NCI-H460 (cell line): ENCODE results near the gene MANBA. TPM values are rescaled to one million over a fixed set of nuclear protein-coding genes. Genes with fewer than 3 reads are reported as not detected.

Experiments
- DNase-seq: peaks from one replicate; pipeline ENCODE4 v3.0.0-alpha.2; 2016; ENCODE audit warnings: low read depth; ENCODE audit errors: extremely low read depth
- total RNA-seq: library from RNA; depleted of rRNA; stranded (reverse); fragments of >200 nt; shearing (Covaris generic); gene quantifications from 2 replicates; pipeline ENCODE4 v1.2.3, GENCODE V29; 2014

MANBA gene
- total RNA-seq, 1 experiment from 2014 or later = 13.6 TPM

DNA sequence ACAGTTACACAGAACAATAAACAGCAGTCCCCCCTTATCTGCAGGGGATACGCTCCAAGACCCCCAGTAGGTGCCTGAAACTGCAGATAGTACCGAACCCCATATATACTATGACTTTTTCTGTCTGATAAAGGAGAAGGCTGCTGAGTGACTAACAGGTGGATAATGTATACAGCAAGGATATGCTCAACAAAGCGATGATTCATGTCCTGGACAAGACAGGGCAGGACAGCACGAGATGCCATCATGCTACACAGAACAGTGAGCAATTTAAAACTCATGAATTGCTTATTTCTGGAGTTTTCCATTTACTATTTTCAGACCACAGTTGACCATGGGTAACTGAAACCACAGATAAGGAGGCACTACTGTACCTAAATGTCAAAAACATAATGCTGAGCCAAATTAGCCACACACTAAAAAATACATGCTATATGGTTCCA lies 76.1 kb downstream of the MANBA start:
- DNase-seq = no peak

DNA sequence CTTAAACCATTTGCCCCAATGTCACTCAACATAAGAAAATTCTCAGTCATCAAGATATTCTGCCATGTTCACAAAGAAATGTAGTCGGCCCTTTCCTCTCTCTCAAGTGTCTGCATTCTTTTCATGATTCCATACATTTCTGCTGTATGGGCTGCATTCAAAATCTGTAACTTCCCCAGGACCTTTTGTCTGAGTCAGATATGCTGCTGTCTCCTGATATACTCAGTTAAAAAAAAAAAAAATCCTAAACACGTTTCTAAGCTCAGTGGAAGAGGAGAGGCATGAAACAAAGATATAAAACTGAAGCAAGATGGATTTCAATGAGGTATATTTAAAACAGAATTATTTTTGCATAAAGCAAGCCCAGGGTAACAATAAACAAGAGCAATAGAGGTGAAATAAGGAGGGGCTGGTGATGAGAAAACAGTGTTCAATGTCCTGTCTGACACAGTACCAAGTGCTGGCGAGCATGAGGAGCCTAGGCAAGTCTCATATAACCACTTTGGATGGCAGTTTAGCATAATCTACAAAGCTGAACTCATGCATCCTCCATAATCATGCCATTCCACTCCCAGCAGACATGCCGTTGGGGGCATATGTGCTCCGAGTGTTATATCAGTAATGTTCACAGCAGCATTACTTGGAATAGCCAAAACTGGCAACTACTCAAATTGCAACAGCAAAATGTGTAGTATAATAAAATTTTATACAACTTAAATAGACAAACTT lies 76.7 kb downstream of the MANBA start:
- no peak for DNase-seq

DNA sequence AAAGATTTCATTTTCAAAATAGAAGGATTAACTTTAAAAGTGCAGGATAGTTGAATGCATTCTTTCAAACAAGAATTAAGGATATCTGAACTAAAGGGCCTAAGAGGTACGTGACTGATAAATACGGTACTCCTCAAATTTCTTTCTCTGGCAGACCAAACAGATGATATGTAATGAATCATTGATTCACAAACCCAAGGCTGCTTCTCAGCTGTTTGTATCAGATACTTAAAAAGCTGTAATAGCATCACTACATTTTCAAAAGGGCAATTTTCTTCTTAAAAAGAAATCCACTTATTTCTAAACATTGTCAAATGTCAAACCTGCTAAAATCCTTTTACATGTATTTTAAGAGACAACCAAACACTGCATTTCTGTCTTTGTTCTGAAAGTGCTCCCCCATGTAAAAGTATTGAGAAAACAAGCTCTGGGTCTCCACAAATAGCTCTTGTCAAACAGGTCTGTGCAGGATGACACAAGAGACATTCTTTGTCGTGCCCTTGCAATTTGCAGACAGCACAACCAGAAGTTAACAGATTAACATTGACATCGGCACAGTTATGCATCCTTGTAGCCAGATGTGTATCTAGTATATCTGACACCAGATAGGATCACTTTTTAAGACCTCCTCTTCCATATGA lies 82.0 kb downstream of the MANBA start:
- DNase-seq = no peak

DNA sequence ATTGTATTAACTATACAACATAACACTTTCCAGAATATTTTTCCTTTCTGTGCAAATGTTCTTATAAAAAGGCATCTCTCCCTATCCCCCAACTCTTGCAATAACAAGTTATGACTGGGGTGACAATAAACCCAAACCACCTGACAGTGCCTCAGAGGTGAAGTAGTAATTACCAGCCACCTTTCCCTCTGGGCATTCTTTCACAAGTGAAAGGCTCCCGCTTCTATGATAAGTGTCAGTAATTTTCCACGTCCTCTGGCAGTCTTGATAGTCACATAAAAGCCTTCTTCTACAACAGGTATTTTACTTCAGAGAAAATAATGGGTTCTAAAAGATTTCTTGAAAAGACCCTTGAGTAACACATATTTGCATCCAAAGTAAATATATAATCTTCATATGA lies 82.7 kb downstream of the MANBA start:
- DNase-seq = no peak

DNA sequence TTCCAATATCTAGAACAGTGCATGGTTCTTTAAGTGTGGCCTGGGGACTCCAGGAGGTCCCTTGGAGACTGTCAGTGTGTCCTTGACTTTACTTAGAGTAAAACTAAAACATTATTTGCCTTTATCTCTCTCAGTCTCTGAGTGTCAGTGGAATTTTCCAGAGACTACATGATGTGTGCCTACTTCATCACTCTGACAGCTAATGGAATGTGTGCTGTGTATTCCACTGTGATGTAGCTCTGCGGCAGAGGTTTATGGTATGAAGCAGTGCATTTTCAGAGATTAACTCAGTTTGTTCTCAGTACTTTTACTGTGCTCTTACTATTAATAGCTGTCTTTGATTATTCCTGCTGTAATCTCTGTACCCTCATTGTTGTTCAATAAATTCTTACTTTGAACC lies 85.6 kb downstream of the MANBA start:
- no peak for DNase-seq

DNA sequence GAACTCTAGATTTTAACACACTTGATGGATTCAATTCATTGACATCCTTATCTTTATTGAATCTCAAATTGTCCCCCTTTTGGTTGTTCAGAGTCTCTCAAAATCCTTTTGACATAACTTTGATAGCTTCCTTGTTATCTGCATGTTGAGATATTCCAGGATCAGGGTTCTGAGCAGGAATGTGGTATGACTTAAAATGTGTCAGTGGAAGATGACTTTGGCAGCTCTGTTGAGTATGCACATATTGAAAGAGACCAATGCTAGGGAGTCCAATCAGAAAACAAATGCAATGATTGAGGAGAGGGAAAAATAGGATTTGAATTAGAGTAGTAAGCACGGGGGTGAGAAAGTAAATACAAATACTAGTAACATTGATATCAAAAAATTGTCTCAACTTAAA lies 93.8 kb downstream of the MANBA start:
- no peak for DNase-seq

DNA sequence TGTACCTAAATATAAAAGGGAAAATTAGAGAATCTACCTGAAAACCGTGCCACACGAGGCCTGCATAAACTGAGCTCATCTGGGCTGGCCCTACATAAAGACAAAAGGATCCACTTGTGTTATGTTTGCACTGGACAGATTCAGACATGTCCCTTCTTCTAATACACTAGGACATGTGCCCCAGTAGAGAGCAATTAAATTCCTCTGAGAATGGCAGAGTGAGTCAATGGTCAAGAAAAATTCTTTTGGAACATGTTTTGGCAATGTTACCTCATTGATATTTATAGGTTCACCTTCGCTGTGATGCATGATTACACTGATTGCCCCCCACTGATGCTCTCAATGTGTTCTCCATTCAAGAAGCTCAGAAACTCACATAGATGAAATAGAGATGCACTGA lies 95.2 kb downstream of the MANBA start:
- DNase-seq = no peak

DNA sequence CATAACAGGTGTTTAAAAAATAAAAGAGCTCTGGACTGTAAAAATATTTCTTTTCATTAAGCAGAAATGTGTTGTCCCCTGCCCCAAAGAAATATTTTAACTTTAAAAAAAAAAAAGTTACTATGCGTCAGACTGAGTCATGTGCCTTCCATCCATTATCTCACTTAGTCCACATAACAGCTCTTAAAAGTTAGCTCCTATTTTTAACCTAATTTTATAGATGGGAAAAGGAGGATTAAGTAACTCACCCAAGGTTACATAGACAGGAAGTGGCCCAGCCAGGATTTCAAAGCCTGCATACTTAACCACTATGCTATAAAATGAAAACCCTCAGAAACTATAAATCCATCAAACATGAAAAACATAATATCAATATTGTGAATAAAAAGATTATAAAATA lies 97.7 kb downstream of the MANBA start:
- no peak for DNase-seq

DNA sequence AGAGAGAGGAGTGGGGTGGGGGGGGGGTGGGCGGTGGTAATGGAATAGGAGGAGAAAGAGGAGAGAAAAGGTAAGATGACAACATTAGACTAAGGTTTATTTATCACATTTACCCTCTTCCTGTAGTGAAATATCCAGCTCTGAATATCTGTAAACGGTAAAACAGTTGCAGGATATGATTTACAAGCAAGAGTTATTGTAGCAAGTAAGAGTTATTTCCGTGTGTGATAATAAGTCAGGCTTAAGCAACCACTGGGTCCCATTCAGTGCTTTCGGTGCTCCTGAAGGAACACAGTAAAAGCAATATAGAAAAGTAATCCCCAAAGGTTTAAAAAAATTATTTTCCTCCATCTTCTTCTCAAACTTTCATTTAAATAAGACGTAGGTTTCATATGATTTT lies 103.6 kb downstream of the MANBA start:
- DNase-seq = no peak

DNA sequence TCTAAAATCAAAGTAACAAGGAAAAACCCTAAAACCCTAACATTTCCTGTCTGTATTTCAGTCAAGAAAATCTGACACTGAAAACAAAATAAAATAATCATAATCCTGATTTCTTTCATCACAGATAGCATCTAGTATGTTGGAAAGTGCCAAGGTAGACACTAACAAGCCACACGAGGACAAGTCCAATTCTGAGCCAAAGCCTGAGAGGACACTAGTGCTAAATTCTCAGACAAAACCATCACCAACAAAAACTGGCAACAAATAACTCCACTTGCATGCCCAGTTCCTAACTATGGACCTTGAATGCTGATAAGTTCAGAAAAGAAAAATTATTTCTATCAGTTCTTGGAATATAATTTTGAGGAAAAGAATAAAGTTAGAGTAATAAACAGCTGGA lies 113.7 kb downstream of the MANBA start:
- DNase-seq = no peak

DNA sequence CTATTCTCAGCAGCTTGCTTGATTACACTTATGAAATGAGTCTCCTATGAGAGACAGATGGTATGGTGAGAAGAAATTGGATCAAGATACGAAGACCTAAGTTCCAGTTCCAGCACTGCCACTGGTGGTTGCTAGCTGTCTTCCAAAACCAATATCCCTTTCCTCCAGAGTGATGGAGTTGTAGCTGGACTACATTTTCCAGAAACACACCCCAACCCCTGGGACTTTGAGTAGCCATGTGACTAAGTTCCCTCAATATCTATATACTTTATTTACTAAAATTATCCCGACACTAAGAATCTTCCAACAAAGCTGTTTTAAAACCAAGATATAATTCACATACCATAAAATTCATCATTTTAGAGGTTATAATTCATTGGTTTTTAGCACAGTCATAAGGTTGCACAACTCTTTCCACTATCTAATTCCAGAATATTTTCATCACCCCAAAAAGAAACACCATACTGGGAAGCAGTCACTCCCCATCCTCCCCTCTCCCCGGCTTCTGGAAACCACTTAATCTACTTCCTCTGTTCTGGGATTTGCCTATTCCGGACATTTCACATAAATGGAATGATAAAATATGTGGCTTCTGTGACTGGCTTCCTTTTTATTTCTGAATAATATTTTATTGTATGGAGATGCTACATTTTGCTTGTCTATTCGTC lies 118.0 kb downstream of the MANBA start:
- no peak for DNase-seq

DNA sequence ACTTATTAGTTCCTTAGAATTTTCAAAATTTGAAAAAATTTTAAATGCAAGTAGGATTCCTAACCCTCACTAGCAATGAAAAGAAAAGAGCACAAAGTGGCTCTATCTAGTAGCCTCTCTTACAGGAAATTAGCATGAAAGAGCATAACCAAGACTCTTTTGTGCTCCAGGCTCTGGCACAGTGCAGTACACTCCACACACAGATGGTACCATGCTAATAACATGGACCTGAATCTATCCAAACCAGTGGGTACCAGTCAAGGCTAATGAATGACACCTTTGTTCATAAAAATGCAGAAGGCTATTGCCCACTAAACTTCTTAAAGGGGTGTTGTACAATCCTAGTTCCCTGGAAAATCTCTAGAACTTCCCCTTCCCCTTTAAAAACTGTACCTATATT lies 119.0 kb downstream of the MANBA start:
- no peak for DNase-seq

DNA sequence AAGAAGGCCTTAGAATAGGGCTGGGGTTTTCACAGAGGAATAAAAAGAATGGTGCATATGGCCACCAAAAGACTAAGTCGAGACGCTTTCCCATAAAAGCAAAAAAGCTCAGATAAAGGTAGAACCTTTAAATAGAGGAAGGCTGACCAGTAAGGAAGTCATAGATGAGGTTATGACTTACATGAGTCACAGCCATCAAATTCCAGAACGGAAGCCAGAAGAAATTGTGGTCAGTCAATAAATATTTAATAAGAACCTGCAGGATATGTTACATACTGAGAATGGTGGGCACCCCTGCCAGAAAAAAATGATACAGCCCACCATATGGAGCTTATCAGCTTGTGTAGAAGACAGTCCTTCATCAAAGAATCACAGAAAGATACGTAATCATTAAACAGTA lies 120.1 kb downstream of the MANBA start:
- DNase-seq = no peak

DNA sequence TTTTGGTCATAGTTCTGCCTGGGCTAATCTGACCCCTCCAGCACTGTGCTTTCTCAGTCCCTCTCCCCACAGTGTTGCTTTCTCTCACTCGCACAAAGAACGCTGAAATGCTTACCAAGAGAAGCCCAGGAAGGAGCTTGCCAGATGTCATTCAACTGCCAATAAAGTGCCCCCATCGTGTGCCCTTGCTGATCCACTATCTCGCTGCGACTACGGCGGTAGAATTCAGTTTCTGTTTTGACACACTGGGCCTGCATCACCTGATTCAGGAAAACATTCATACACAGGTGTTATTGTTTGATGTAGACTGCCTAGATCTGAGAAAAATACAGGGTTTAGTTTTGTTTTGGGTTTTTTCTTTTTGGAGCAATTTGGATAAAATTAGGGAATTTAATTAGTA lies 121.2 kb downstream of the MANBA start:
- DNase-seq = no peak

DNA sequence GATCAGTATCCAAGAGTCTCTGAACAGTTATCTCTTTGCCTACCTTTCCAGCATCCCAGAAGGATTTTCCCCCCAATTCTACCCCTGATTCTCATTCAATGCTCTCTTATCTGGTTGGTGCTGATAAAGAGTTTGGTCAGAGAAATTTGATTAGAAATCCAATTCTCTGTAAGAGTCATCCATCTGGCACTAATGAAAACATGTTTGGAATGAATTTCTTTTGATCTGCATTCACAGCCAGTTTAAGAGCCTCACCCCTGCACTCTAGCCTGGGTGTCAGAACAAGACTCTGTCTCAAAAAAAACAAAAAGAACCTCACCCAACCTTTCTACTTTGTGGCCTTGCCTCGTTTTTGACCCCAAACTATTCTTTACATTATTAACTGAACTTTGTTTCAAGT lies 122.1 kb downstream of the MANBA start:
- DNase-seq = no peak

DNA sequence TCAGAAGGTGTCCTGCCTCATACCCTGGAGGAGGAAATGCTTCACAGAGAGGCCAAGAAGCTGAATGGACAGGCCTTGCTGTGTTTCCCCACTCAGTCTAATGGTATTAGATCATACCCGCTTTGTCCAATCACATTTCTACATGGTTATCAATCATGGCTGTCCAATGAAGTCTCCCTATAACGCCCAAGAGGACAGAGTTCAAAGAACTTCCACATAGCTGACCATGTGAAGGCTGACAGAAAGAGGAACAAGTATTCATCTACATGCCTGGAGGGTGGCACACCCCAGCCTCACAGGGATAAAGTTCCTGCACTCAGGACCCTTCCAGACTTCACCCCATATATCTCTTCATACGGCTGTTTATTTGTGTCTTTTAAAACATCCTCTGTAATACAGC lies 123.4 kb downstream of the MANBA start:
- no peak for DNase-seq

DNA sequence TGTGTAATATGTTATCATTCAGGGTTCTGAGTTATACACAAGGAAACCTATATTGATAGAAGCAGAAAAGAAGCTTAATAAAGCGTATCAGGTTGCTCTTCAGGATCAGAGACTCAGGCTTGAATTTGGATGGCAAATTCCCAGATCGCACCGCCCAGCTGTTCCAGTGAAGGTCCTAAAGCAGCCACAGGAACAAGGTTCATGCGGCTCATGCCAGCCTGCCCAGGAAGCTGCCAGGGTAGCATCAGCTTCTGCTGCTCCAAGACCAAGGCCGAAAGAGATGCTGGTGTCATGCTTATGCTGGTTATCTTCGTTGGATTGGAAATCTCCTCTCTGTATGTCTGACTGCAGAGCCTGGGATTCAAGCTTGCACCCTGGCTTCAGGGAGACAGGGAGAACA lies 127.7 kb downstream of the MANBA start:
- DNase-seq = no peak

DNA sequence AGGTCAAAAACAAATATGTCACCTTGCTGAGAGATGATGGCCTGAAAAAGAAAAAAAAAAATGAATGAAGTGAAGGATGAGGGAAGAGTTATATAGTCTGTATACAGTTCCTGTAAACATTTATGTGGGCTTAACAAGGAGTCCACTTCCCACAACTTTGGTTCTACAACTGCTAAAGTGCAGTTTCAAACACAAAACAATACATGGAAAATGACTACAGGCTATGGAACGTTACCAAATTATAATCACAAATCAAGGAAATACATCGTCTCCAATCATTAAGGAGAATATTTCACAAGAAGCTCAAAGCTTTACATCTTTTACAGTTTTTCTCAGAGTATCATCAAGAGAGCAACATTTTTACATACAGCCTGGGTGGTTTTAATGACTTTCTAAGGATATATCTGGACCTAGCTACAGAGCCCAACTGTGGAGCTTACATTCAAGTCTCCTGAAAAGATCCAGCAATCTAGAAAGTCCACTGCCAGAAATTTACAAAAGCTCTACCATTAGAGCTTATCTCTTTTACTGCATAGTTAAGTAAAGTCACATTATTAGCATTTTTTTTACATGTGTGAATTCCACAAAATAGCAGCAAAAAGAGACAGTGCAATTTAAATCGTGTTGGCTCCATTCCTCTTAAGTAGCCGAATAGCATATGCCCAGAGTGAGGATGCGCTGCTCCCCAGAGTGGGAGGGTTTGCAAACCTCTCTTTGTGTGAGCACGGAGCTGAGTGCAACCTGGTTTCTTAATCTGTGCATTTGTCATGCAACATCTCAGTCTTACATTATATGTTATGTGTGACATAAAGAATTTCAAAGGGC lies 128.3 kb downstream of the MANBA start:
- DNase-seq = no peak

DNA sequence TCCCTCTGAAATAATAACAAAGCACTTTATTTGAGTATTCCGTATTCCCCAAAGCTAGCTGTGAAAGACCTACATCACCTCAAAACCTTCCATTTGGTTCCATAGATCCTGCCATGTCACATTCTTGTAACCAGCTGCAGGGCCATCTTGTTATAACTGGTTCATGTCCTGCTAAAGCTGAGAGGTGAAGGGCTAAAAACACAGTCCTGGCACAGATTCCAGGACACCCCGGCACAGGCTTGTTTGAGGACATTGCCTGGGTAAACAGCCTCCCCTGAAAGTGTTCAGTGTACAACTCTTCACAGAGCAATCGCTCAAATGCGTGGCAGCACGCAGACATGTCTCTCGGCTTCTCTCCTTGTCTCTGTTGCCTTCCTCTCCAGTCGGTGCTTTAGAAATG lies 129.2 kb downstream of the MANBA start:
- no peak for DNase-seq

DNA sequence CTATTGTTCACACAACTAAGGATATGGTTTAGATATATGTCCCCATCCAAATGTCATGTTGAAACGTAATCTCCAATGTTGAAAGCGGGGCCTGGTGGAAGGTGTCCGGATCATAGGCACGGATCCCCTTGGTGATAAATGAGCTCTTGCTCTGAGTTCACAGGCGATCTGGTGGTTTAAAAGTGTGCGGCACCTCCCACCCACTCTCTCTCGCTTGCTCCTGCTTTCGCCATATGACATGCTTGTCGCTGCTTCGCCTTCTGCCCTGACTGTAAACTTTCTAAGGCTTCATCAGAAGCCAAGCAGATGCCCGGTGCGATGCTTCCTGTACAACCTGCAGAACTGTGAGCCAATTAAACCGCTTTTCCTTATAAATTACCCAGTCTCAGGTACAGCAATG lies 131.1 kb downstream of the MANBA start:
- DNase-seq = no peak

DNA sequence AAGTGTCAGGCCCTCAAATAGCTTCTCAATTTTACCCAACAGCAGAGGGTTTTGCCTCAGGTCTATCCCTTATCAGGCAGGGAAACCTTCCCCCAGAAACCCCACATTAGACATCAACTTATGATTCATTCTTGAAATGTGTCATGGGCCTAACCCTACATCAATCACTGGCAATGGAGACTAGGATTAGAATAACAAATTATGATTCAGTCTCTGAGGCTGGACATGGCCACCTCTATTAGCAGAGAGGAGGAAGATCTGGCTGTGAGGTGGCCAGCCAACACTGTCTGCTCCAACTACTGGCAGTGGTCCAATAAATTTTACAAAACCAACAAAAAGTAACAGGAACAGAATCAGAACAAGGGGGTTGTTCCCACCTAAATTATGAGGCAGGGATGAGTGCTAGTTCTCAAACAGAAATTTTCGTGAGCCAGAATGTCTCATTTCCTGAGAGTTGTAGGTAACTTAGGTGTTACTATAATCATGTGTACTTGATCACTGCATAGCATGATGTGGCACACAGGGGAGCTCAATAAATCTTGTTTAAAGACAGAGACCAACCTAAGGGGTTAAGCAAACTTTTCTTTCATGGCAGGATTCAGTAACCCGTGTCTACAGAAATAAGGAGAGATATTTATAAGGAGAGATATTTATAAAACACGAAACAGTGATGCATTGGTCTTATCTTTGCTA lies 132.8 kb downstream of the MANBA start:
- no peak for DNase-seq
